BLaER1 treated with 17β-estradiol and CSF1 and Interleukin-3, amounts not matched to agents 10 nM and 100 nM (cell line): ENCODE measurements around the gene ADAM20.

Experiments
- H3K27ac ChIP-seq, 11 experiments: shearing (Covaris generic); formaldehyde crosslinking; 2 replicates each; pipeline ENCODE4 v1.8.1; 2022
- H3K27me3 ChIP-seq, 11 experiments: shearing (Covaris generic); formaldehyde crosslinking; 2 replicates each; pipeline ENCODE4 v1.8.1; 2022
- H3K36me3 ChIP-seq, 11 experiments: shearing (Covaris generic); formaldehyde crosslinking; 2 replicates each; pipeline ENCODE4 v1.8.1; 2022
- H3K4me1 ChIP-seq, 10 experiments: shearing (Covaris generic); formaldehyde crosslinking; 2 replicates each; pipeline ENCODE4 v1.8.1; 2022
- H3K4me2 ChIP-seq, 11 experiments: shearing (Covaris generic); formaldehyde crosslinking; 2 replicates each; pipeline ENCODE4 v1.8.1; 2022
- H3K4me3 ChIP-seq, 10 experiments: shearing (Covaris generic); formaldehyde crosslinking; 2 replicates each; pipeline ENCODE4 v1.8.1; 2022
- H3K9ac ChIP-seq, 11 experiments: shearing (Covaris generic); formaldehyde crosslinking; 2 replicates each; pipeline ENCODE4 v1.8.1; 2022
- H3K9me3 ChIP-seq, 11 experiments: shearing (Covaris generic); formaldehyde crosslinking; replicated peaks in 1 of 11; 2 replicates each; pipeline ENCODE4 v1.8.1; 2022
- H4K20me1 ChIP-seq, 11 experiments: shearing (Covaris generic); formaldehyde crosslinking; 2 replicates each; pipeline ENCODE4 v1.8.1; 2022
- Cebpa-rat ChIP-seq, 11 experiments: shearing (Covaris generic); IDR thresholded peaks; 2 replicates each; pipeline ENCODE4 v1.8.1; 2022

ADAM20 gene

DNA sequence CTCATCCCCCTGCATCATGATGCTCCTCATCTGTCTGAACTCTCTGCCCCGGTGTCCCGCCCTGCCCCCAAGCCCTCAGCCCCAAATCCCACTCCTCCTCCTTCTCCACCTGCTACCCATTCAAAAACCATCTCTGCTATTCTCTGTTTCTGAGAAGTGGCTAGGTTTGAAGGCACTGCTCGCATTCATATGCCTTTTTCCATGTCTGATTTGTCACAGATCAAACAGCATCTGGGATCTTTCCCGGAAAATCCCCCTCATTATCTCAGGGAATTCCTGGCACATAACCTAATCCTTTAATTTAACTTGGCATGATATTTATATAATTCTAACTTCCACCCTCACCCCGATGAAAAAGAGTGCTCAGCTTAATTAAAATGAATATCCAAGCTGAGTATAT, 3.3 kb upstream of the ADAM20 start:
- Histone ChIP-seq H3K4me3 (no peak overlapping the region), H3K4me1 (peaks cover 4 to 16% (median 12%) of the 10 kb centered on the region in 10 experiments; a peak in 17 of 20 replicates), H3K27me3 (no peaks in the 10 kb centered on the region), H3K9me3 (peaks cover 23 to 41% (median 31%) of the 10 kb centered on the region in 11 experiments), H3K27ac (no peak overlapping the region), H4K20me1 (no peaks in the 10 kb centered on the region), H3K9ac (no peak overlapping the region), H3K4me2 (no peak overlapping the region), H3K36me3 (peaks cover 0 to 25% (median 16%) of the 10 kb centered on the region in 11 experiments; a peak in 16 of 22 replicates)
- TF ChIP-seq Cebpa-rat (IDR thresholded peaks at IDR 0.05): no peak

DNA sequence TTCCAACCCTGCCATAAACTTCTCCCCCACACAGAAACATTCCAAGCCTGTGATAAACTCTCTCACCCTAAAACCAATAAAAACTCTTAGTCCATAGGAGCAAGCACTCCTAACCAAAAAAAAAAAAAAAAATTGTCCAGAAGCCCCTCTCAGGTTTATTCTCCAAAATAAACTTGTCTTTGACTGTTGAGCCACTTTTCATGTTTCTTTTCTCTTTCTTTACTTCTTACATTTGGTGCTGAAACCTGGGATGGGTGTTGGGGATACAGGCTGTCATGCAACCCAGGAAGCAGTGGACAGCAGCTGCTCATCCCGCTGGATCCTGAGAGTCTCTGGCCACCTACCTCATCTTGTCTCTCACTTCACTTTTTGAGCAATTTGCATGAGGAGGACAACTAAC, 2.0 kb upstream of the ADAM20 start:
- no peaks in the 10 kb centered on the region for H4K20me1 ChIP-seq
- H3K36me3 ChIP-seq: peaks cover 7 to 37% (median 23%) of the 10 kb centered on the region in 11 experiments; a peak in 16 of 22 replicates
- no peak overlapping the region for H3K4me2 ChIP-seq
- H3K27ac ChIP-seq: no peak overlapping the region
- no peaks in the 10 kb centered on the region for H3K27me3 ChIP-seq
- H3K9ac ChIP-seq: no peak overlapping the region
- H3K4me1 ChIP-seq: peaks cover 4 to 16% (median 12%) of the 10 kb centered on the region in 10 experiments; a peak in 17 of 20 replicates
- peaks cover 35 to 54% (median 44%) of the 10 kb centered on the region in 11 experiments for H3K9me3 ChIP-seq
- no peak overlapping the region for H3K4me3 ChIP-seq
- TF ChIP-seq Cebpa-rat (IDR thresholded peaks at IDR 0.05): no peak

GRCh38 chr14:70530417-70530816, 4.4 kb downstream of the ADAM20 start:
- Histone ChIP-seq H3K4me1 (no peaks in the 10 kb centered on the region), H3K4me3 (no peak overlapping the region), H3K9ac (no peak overlapping the region), H4K20me1 (no peaks in the 10 kb centered on the region), H3K4me2 (no peak overlapping the region), H3K27me3 (no peaks in the 10 kb centered on the region), H3K36me3 (peaks cover 0 to 21% (median 12%) of the 10 kb centered on the region in 11 experiments; a peak in 11 of 22 replicates), H3K9me3 (peaks cover 21 to 28% (median 23%) of the 10 kb centered on the region in 11 experiments), H3K27ac (no peak overlapping the region)
- no peak for TF ChIP-seq Cebpa-rat (IDR thresholded peaks at IDR 0.05)

GRCh38 chr14:70527501-70528105, 7.2 kb downstream of the ADAM20 start:
- Histone ChIP-seq H3K9ac (no peak overlapping the region), H3K27ac (no peak overlapping the region), H3K36me3 (peaks cover 7 to 33% (median 19%) of the 10 kb centered on the region in 11 experiments; a peak in 17 of 22 replicates), H3K4me2 (no peak overlapping the region), H3K9me3 (peaks cover 9 to 27% (median 13%) of the 10 kb centered on the region in 11 experiments; a peak in 20 of 22 replicates), H4K20me1 (no peaks in the 10 kb centered on the region), H3K4me3 (no peak overlapping the region), H3K4me1 (no peaks in the 10 kb centered on the region), H3K27me3 (no peaks in the 10 kb centered on the region)
- no peak for TF ChIP-seq Cebpa-rat (IDR thresholded peaks at IDR 0.05)

GRCh38 chr14:70525691-70526090, 9.1 kb downstream of the ADAM20 start:
- Histone ChIP-seq H3K27ac (no peak overlapping the region), H3K27me3 (no peaks in the 10 kb centered on the region), H4K20me1 (no peaks in the 10 kb centered on the region), H3K9ac (no peak overlapping the region), H3K4me3 (no peak overlapping the region), H3K9me3 (peaks cover 13 to 32% (median 21%) of the 10 kb centered on the region in 11 experiments), H3K4me1 (no peaks in the 10 kb centered on the region), H3K4me2 (no peak overlapping the region), H3K36me3 (peaks cover 5 to 45% (median 17%) of the 10 kb centered on the region in 11 experiments; a peak in 18 of 22 replicates)
- no peak for TF ChIP-seq Cebpa-rat (IDR thresholded peaks at IDR 0.05)

GRCh38 chr14:70515811-70516210, 19.0 kb downstream of the ADAM20 start:
- no peak overlapping the region for H3K27ac ChIP-seq
- H3K4me3 ChIP-seq: no peak overlapping the region
- no peak overlapping the region for H3K9ac ChIP-seq
- peaks cover 16 to 34% (median 28%) of the 10 kb centered on the region in 11 experiments for H3K9me3 ChIP-seq
- peaks cover 16 to 22% (median 19%) of the 10 kb centered on the region in 10 experiments for H3K4me1 ChIP-seq
- H4K20me1 ChIP-seq: no peaks in the 10 kb centered on the region
- TF ChIP-seq Cebpa-rat (IDR thresholded peaks at IDR 0.05): no peak
- H3K27me3 ChIP-seq: no peaks in the 10 kb centered on the region
- peaks cover 0 to 14% (median 5%) of the 10 kb centered on the region in 11 experiments; a peak in 10 of 22 replicates for H3K36me3 ChIP-seq
- H3K4me2 ChIP-seq: no peak overlapping the region; a peak in 2 of 22 replicates

DNA sequence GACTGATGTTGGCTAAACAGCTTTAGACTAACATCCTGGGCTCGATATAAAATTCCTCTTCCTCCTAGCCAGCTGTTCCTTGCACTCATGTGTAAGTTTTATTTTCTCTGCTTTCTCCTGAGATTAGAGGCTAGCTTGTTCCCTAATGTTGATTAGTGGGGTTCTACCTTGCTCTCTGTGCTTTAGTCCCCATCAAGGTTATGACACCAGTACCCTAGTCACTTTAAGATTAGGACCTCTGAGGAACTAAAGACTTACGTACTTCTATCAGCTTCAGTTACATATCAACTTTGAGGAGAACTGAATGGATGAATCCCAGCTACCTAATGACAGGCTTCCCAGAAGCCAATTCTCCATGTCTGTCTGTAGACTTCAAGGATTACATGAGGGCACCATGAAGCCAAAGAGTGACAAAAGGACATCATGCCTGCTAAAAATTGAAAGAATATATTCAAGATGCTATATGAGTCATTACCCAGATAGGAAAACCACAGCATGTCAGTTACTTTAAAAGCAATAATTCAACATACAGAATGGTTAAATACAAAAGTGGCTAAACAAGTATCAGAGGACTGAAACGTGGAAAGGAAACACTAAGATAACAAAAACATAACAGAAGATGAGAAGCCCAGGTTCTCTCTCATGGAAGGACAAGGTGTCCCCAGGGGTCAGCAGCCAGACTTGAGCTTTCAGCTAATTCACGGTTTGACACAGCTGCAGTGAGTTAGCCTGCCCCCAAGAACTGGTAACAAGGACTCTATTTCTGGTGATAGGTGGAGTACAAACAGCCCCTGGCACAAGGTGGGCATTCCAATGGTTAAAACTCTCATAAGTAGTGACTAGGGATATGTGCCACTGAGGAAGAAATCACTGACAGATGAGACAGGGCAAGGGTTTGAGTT, 20.4 kb downstream of the ADAM20 start:
- Histone ChIP-seq H3K9ac (no peak overlapping the region; a peak in 1 of 22 replicates), H3K4me3 (no peak overlapping the region), H3K27me3 (no peaks in the 10 kb centered on the region), H3K4me2 (peak overlapping the region; percentile 34 to 71 (median 52)), H3K27ac (peak overlapping the region in 4 of 11 experiments; percentile 23 to 45 (median 37); a peak in 6 of 22 replicates), H3K9me3 (peaks cover 9 to 34% (median 20%) of the 10 kb centered on the region in 11 experiments; a peak in 19 of 22 replicates), H4K20me1 (no peaks in the 10 kb centered on the region), H3K4me1 (peaks cover 16 to 22% (median 19%) of the 10 kb centered on the region in 10 experiments), H3K36me3 (peaks cover 0 to 3% (median 0%) of the 10 kb centered on the region in 11 experiments; a peak in 3 of 22 replicates)
- TF ChIP-seq Cebpa-rat (IDR thresholded peaks at IDR 0.05): no peak

DNA sequence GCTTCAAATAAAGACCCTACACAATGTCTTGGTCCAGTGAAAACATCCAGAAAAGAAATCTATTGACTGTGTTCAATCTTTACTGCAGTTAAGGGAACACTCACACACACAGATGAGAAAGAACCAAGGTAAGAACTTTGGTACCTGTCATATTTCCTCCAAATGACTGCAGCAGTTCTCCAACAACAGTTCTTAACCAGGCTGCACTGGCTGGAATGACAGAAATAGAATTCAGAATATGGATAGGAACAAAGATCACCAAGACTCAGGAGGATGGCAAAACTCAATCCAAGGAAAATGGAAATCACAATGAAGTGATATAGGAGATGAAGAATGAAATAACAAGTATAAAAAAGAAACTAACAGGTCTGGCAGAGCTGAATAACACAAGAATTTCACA, 36.6 kb downstream of the ADAM20 start:
- no peak for TF ChIP-seq Cebpa-rat (IDR thresholded peaks at IDR 0.05)
- Histone ChIP-seq H3K9me3 (peaks cover 9 to 43% (median 17%) of the 10 kb centered on the region in 11 experiments; a peak in 18 of 22 replicates), H3K9ac (no peak overlapping the region), H3K36me3 (peaks cover 0 to 28% (median 0%) of the 10 kb centered on the region in 11 experiments; a peak in 4 of 22 replicates), H3K4me2 (no peak overlapping the region), H3K4me1 (no peaks in the 10 kb centered on the region), H3K27me3 (no peaks in the 10 kb centered on the region), H4K20me1 (no peaks in the 10 kb centered on the region), H3K27ac (no peak overlapping the region), H3K4me3 (no peak overlapping the region)
